GM18517 (cell line): Measurements from ENCODE around the gene ORC5.
"Not testable (repeated sequence)": the region's sequence is repeated elsewhere in the genome, so short reads cannot be mapped to it uniquely, and the experiment has no call there.

Experiments
- ATAC-seq: cut with Tn5 transposase; IDR thresholded peaks from one replicate; pipeline ENCODE4 v1.9.1; 2021; ENCODE audit warnings: mild to moderate bottlenecking, moderate library complexity; ENCODE audit not compliant: unreplicated experiment

Gene ORC5

DNA sequence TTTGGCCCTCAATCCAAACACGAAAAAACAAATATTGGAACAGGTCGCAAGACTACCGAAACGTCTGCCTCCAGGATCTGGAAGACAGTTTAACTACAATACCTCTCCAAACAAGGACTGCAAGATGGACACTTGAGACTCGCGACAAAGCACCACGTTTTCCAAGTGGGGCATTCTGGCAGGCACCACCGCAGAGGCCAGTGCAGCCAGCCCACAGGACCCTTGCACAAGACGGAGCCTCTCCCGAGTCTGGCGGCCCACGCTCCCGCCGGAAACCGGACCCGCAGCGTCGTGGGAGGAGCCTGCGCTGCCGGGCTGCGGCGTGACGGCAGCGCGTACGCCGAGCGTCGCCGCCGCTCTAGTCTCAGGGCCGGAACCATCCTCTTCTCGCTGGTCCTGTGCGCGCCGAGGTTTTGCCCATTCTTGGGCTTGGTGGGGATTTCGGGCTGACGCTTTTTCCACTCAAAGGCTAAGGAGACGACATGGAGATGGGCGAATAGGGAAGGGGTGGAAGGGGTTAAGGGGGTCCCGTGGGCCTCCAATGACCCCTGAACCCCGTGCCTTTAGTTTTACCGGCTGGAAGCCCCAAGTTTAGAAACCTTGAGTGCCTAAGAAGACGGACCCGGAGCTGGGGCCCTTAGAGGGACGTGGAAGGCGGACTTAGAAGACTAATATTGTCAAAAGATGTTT, at the start of gene ORC5:
ORC5 (minus strand) TSS at position 283 of the 690 bp plus-strand sequence; CDS start at position 174, 109 bp downstream.
- ATAC-seq: peak; percentile 98

DNA sequence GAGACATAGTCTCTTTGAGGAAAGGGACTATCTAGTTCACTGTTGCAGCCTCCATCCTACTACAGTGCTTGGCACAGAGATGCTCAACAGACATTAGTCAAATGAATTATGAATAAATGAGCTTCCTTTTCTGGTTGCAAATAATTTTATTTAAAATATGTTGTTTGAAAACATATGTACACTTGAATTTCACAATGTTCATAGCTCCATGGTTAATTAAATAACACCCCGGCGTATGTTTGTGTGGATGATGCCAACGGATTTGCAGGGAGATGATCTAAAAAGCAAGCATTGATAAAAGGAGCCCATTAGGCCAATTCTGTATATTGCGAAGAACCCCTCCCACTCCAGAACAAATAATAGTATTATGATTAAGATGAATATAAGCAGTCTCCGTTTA, 47.8 kb upstream of the ORC5 start:
- ATAC-seq: no peak

- no peak for ATAC-seq
Measured at GRCh38 chr7:104255194-104255593, 47.4 kb upstream of the ORC5 start.

GRCh38 chr7:104254696-104255095, 46.9 kb upstream of the ORC5 start:
- ATAC-seq: no peak

- ATAC-seq: no peak
Measured at GRCh38 chr7:104252409-104253134, 44.8 kb upstream of the ORC5 start.

DNA sequence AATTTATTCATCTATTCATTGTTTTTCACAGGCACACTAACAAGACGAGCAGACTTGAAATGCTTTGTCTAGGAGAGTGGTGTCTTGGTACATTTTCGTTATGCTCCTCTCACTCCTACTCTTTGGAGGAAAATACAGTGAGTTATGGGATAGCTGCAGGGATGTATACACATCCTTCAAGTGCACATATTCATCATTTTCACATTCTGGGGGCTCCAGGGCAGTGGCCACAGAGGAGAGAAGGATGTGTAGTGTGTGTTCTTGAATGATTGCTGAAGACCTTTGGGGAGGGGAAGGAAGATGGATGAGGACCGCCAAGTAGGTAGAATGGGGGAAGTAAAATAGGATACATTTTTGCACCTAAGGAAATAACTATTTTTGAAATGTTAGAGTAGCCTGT, 34.8 kb upstream of the ORC5 start:
- no peak for ATAC-seq

DNA sequence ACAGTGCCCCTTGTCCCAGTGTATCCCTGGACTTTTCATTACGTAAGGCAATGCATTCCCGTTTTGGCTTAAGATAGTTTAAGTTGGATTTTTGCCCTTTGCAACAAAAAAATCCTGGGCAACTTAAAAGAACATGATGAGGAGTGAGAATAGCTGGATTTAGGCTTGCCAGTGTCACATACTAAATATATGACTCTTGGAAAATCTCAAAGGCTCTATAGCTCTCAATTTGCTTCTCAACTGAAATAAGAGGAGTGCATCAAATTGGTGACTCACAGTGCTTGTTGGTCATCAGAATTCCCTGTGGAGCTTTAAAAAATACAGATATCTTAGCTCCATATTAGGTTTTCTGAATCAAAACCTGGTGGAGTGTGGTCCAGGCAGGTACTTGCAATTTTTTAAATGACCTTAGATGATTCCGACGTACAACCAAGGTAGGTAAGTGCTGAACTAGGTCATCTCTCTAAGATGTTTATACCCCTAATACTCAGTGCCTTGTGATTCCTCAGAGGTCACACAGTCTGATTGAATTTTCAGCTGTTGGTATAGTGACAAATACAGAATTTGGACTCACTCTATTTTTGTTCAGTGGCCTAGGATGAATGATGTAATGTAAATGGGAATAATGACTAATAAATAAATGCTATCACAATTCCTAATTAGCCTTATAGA, 33.9 kb upstream of the ORC5 start:
- ATAC-seq: no peak

- no peak for ATAC-seq
Measured at GRCh38 chr7:104241135-104241534, 33.3 kb upstream of the ORC5 start.

DNA sequence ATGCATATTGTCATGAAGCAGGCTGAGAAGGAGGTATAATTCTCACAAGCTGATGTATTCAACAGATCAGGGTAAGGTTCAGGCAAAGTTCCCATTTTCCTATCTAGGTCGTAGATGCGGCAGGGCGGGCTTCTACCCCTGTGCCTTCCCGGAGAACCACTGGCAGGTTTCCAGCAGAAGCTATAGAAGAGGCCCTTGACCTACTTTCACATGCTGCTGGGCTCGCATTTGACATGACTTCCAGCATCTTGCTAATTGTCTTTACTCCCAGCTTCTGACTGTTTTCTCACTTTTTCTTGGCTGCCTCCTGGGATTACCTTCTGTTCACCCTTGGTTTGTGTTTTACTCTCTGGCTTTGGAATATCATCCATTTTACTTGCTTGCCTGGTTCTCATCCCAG, 32.6 kb upstream of the ORC5 start:
- ATAC-seq: no peak

- not testable (repeated sequence) for ATAC-seq
Measured at GRCh38 chr7:104234990-104235389, 27.2 kb upstream of the ORC5 start.

GRCh38 chr7:104231054-104232046, 23.5 kb upstream of the ORC5 start:
- peak; percentile 86 for ATAC-seq

DNA sequence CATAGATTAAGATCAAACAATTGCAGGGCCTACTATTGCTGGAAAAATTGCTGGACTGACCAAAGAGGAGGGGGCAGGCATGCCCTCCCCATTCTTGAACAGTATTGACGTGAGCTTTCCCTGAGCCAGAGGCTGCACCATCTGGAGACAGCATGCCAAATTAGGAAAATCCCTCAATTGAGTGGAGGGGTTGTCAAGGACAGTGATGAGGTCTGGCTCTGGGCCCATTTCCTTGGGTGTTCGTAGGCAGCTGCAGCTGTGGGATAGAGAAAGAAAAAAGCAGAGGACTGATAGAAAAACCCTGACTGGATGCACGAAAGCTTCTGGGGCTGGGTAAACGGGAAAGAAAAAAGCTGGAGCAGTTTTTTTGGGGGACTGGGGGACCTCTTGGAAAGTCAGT, 22.8 kb upstream of the ORC5 start:
- ATAC-seq: no peak

DNA sequence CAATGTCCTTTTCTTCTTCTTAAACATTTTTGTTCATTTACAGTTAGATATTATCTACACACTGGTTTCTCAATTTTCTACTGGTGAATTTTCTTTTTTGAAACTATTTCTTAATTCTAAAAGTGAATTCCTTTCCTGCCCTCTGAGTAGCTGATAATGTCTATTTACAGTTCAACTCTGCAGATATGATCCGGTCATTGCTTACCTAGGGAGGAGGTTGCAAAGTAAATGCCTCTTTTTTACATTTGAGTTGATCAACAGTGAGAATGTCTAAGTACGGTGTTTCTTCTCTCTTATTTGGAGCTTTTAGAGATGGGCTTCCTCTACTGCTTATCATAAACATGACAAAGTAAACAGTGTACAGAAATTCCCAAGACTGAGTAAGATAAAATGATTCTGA, 20.6 kb upstream of the ORC5 start:
- ATAC-seq: no peak

DNA sequence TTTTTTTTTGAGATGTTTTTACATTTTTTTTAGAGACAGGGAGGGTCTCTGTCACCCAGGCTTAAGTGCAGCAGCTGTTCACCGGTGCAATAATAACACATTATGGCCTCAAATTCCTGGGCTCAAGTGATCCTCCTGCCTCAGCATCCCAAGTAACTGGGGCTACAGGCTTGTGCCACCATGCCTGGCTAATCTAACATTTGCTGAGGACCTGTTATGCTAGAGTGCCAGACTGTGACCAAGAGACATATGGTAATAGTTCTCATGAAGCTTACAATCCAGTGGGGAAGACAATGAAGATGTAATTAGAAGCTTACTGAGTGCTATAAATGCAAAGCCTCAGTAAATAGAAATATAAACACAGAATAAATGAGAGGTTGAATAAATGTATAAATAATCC, 17.6 kb upstream of the ORC5 start:
- no peak for ATAC-seq

DNA sequence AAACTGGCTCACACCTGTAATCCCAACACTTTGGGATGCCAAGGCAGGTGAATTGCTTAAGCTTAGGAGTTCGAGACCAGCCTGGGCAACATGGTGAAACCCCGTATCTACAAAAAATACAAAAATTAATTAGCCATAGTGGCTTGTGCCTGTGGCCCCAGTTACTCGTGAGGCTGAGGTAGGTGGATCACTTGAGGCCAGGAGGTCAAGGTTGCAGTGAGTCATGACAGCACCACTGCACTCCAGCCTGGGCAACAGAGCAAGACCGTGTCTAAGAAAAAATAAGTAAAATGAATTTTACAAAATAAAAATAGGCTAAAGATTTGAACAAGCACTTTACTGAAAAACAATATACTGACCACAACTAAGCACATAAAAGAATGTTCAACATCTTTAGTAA, 9.8 kb upstream of the ORC5 start:
- no peak for ATAC-seq

DNA sequence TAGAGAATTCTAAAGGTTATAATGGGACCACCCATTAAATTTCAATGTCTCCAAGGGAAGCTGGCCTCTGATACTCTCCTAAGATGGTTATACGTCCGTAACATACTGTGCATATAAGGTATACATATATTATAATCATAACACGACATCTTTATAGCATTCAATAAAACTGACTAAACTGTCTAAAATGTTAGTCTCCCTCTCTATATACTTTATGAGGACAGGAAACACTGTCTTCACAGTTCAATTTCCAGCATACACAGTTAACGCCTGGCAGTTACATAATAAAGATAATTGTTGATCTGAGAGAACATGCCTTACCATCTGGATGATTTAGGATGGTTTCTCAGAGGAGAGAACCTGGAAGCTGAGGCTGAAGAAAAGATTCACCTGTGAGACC, 1.2 kb upstream of the ORC5 start:
- ATAC-seq: no peak

- no peak for ATAC-seq
Measured at GRCh38 chr7:104208421-104208780, 588 bp upstream of the ORC5 start.

- peak; percentile 7 for ATAC-seq
Measured at GRCh38 chr7:104207348-104207730, 474 bp downstream of the ORC5 start.

DNA sequence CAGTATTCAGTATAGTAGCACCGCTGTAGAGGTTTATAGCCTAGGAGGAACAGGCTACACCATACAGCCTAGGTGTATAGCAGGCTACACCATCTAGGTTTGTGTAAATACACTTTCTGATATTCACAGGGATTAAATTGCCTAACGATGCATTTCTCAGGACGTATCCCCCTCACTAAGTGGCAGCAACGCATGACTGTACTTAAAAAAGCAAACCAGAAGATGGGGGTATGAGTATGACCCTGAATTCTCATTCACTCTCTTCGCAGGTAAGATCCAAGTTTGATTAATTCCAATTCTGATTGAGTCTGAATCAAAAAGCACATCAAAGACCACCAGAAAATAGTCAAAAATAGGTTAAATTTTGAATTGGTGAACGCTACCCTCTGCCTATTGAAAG, 972 bp downstream of the ORC5 start:
- no peak for ATAC-seq

GRCh38 chr7:104198673-104199278, 9.0 kb downstream of the ORC5 start:
- ATAC-seq: no peak

GRCh38 chr7:104196161-104196560, 11.7 kb downstream of the ORC5 start:
- no peak for ATAC-seq
